Activated naive CD8-positive, alpha-beta T cell (primary cell): ENCODE data around the gene RRP1B.

Experiments used
- H3K27ac Mint-ChIP-seq: one replicate; pipeline ENCODE4 v1.8.0; 2021; ENCODE audit warnings: mixed read lengths
- H3K27me3 Mint-ChIP-seq: one replicate; pipeline ENCODE4 v1.8.0; 2021; ENCODE audit warnings: mixed read lengths
- H3K36me3 Mint-ChIP-seq: one replicate; pipeline ENCODE4 v1.8.0; 2021; ENCODE audit warnings: mixed read lengths
- H3K4me1 Mint-ChIP-seq: one replicate; pipeline ENCODE4 v1.8.0; 2021; ENCODE audit warnings: low read depth, mixed read lengths
- H3K4me3 Mint-ChIP-seq: one replicate; pipeline ENCODE4 v1.8.0; 2021; ENCODE audit warnings: mild to moderate bottlenecking, mixed read lengths
- H3K9me3 Mint-ChIP-seq: one replicate; pipeline ENCODE4 v1.8.0; 2021; ENCODE audit warnings: low read depth, mixed read lengths

Gene RRP1B

GRCh38 chr21:43653626-43654025 lies 5.7 kb upstream of the RRP1B start:
- Mint-ChIP-seq H3K4me3 (no peak overlapping the region), H3K4me1 (peaks cover 5% of the 10 kb centered on the region), H3K36me3 (no peaks in the 10 kb centered on the region), H3K27ac (no peak overlapping the region), H3K27me3 (no peaks in the 10 kb centered on the region), H3K9me3 (no peaks in the 10 kb centered on the region)

DNA sequence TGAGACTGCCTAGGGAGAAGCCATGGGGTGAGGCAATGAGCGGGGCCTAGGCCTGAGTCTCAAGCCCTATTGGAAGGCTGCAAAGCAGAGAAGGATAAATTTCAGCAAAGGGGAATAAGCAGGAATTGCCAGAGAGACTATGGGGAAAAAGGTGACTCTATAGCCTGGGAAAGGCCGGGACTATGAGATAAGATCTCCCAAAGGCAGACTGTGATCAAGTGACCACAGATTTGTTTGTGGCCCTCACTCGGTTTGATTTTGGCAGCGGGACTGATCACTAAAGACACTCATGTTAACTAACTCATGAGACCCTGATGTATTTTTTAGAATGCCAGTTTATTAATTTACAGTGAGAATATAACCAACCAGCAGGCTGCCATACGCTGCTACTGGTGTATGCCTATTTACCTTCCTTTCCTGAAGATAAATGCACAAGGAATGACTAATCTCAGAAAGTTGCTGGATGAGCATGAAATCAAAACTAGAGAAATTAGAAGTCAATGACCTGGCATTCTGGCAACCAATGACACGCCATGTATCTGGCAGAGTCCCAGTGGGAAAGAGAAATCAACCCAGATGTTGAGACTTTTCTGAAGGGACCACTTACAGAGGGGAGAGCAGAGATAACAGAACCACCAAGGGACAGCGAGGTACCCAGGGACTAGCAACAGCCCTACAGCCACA lies 4.4 kb upstream of the RRP1B start:
- Mint-ChIP-seq H3K27ac (no peak overlapping the region), H3K4me1 (peaks cover 8% of the 10 kb centered on the region), H3K27me3 (no peaks in the 10 kb centered on the region), H3K4me3 (no peak overlapping the region), H3K9me3 (no peaks in the 10 kb centered on the region), H3K36me3 (no peaks in the 10 kb centered on the region)

DNA sequence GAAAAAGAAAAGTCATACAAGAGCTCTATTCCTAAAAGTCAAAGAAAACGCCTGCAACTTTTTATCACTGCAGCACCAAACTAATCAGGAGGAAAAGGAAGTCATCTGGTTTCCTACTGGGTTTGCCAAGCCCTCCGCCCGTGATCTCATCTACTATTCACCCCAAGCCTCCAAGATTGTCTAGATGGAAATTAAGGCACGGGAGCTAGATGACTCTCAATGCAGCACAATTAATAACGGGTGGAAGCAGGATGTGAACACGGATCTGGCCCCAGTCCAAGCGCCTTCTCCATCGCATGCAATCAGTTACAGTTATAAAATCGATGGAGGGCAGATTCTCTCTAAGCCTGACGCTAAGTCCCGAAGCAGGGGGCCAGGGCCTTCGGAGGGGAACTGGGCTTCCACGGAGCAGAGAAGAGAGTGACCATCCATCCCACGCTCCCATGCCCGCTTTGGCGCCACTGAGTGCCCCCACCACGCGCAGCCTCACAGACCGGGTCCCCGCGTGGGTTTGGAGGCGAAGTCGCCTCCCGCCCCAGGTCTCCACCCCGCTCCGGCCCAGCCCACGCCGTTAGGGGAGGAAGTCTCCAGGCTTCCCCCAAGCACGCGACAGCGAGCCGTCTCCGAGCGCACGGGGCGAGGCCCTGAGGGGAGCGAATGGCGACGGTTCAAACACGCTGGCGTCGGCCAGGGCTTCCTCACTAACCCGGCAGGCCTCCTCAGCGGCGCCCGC lies 1.8 kb upstream of the RRP1B start:
- H3K4me1 Mint-ChIP-seq, result peaks cover 31% of the 10 kb centered on the region

GRCh38 chr21:43658088-43658741 lies 1.1 kb upstream of the RRP1B start:
- Mint-ChIP-seq H3K27ac (peak overlapping the region; percentile 92), H3K9me3 (no peaks in the 10 kb centered on the region), H3K36me3 (peaks cover 6% of the 10 kb centered on the region), H3K4me1 (peaks cover 38% of the 10 kb centered on the region), H3K4me3 (no peak overlapping the region), H3K27me3 (no peaks in the 10 kb centered on the region)

More for the DNA sequence above, 1.8 kb upstream of the RRP1B start:
- Mint-ChIP-seq H3K27me3 (no peaks in the 10 kb centered on the region), H3K4me3 (peak overlapping the region; percentile 30), H3K36me3 (peaks cover 6% of the 10 kb centered on the region), H3K27ac (peak overlapping the region; percentile 16), H3K9me3 (no peaks in the 10 kb centered on the region)

DNA sequence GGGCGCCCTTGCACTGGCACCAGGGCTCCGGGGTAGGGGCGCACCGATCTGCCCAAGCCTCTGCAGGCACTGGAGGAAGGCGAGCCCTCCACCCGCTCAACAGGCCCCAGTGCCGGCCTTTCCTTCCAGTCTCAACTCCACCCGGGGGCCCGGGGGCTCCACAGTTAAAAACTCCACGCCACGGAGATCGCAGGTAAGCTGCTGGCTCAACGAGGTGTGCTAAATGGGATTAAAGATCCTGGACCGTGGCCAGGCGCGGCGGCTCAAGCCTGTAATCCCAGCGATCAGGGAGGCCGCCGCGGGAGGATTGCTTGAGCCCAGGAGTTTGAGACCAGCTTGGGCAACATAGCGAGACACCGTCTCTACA lies 608 bp upstream of the RRP1B start:
- H3K4me3 Mint-ChIP-seq, result peak overlapping the region; percentile 81
- peaks cover 40% of the 10 kb centered on the region for H3K4me1 Mint-ChIP-seq
- no peaks in the 10 kb centered on the region for H3K27me3 Mint-ChIP-seq
- H3K9me3 Mint-ChIP-seq, result no peaks in the 10 kb centered on the region
- H3K27ac Mint-ChIP-seq, result peak overlapping the region; percentile 92
- H3K36me3 Mint-ChIP-seq, result peaks cover 6% of the 10 kb centered on the region

DNA sequence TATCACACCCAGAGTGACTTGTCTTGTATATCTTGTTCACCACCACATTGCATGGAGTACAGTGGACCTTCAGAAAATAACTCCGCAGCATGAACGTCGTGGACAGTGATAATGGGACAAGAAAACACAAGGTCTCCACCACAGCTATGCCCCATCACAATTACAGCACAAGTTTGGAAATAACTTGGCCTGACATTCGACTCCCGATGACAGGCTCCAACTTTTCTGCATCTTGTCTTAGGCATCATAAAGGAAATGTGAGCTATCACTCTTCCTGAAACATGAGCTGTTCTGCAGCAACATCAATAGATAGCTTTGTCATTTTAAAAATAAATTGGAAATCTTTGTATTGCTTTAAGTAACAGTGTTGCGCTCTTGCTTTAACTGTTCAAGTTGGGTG lies 2.9 kb downstream of the RRP1B start:
- peaks cover 16% of the 10 kb centered on the region for H3K36me3 Mint-ChIP-seq

DNA sequence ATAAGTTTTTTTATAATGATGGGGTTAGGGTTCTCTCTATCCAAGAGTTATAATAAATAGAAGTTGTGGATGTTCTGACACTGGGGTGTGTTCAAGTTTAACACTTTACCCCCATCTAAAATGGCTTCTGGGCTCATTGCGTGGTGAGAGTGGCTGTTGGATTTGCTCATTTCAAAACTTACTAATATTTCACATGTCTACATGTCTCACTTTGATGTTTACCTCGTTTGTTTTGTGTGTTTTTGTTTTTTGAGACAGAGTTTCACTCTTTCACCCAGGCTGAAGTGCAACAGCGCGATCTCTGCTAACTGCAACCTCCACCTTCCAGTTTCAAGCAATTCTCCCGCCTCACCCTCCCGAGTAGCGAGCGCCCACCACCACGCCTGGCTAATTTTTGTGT lies 3.7 kb downstream of the RRP1B start:
- H3K27ac Mint-ChIP-seq, result peak overlapping the region; percentile 61
- no peaks in the 10 kb centered on the region for H3K9me3 Mint-ChIP-seq
- H3K36me3 Mint-ChIP-seq, result peaks cover 16% of the 10 kb centered on the region

More for the DNA sequence above, 2.9 kb downstream of the RRP1B start:
- peak overlapping the region; percentile 99 for H3K4me3 Mint-ChIP-seq
- no peaks in the 10 kb centered on the region for H3K27me3 Mint-ChIP-seq
- no peaks in the 10 kb centered on the region for H3K9me3 Mint-ChIP-seq
- H3K4me1 Mint-ChIP-seq, result peaks cover 61% of the 10 kb centered on the region
- H3K27ac Mint-ChIP-seq, result no peak overlapping the region

DNA sequence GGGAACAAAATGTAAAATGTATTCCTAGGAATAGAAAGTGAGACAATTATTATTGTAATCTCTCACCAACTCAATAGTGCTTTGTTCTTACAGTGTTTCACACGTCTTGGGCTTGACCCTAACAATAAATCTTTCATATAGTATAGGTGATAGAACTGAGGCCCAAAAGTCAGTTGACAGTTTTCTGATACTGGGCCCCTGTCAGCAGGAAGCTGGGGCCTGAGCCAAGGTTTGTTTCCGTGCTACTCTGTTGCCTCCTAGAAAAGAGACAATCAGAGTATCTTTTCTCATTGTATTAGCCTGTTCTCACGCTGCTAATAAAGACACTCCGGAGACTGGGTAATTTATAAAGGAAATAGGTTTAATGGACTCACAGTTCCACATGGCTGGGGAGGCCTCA lies 5.0 kb downstream of the RRP1B start:
- H3K4me3 Mint-ChIP-seq, result no peak overlapping the region
- H3K36me3 Mint-ChIP-seq, result peaks cover 16% of the 10 kb centered on the region
- no peak overlapping the region for H3K27ac Mint-ChIP-seq
- H3K9me3 Mint-ChIP-seq, result no peaks in the 10 kb centered on the region
- no peaks in the 10 kb centered on the region for H3K27me3 Mint-ChIP-seq
- H3K4me1 Mint-ChIP-seq, result peaks cover 62% of the 10 kb centered on the region

More for the DNA sequence above, 3.7 kb downstream of the RRP1B start:
- Mint-ChIP-seq H3K4me1 (peaks cover 63% of the 10 kb centered on the region), H3K27me3 (no peaks in the 10 kb centered on the region), H3K4me3 (peak overlapping the region; percentile 17)

DNA sequence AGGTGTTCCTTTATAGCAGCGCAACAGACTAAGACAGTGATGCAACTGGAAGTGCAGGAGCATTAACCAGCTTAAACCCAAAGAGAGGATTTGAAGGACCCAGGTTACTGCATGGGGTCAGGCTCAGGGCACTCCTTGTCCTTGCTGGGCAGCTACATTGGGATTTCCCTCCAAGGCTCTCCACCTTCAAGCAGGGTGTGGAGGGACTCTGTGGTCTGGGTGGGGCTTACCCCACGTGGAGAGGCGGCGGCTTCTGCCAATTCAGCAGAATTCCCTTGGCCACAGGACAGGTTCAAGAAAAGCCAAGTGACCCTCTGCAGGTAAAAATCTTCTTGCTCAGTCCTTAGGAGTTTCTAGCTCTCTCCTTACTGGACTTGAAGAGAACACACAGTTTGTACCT lies 6.5 kb downstream of the RRP1B start:
- H3K4me1 Mint-ChIP-seq, result peaks cover 61% of the 10 kb centered on the region
- H3K27ac Mint-ChIP-seq, result peak overlapping the region; percentile 28
- no peaks in the 10 kb centered on the region for H3K27me3 Mint-ChIP-seq
- no peaks in the 10 kb centered on the region for H3K9me3 Mint-ChIP-seq
- peaks cover 16% of the 10 kb centered on the region for H3K36me3 Mint-ChIP-seq
- peak overlapping the region; percentile 25 for H3K4me3 Mint-ChIP-seq

DNA sequence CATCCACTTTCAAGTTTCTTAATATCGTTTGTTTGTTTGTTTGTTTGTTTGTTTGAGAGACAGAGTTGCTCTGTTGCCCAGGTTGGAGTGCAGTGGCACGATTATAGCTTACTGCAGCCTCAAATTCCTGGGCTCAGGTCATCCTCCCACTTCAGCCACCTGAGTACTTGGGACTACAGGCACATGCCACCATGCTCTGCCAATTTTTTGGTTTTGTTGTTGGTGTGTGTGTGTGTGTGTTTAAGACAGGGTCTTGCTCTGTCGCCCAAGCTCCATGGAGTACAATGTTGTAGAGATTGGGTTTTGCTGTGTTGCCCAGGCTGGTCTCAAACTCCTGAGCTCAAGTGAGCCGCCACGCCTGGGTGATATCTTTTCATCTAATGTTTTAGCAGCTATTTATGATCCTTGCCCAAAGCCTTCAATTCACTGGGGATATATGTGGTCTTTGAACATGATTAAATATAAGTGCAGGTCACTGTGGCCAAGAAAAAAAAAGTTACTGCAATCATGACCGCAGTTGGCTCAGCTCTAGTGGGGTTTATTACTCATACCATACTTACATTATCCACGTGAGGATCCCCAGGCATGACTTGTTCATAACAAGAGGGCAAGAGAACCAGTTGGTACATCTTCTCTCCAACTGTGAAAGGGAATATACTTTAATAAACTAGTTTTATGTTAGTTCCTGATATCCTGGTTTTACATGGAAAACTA lies 8.0 kb downstream of the RRP1B start:
- H3K4me1 Mint-ChIP-seq, result peaks cover 47% of the 10 kb centered on the region
- H3K27me3 Mint-ChIP-seq, result no peaks in the 10 kb centered on the region
- peaks cover 10% of the 10 kb centered on the region for H3K36me3 Mint-ChIP-seq
- H3K9me3 Mint-ChIP-seq, result no peaks in the 10 kb centered on the region
- H3K27ac Mint-ChIP-seq, result peak overlapping the region; percentile 76
- H3K4me3 Mint-ChIP-seq, result peak overlapping the region; percentile 20

GRCh38 chr21:43669828-43670605 lies 10.7 kb downstream of the RRP1B start:
- no peaks in the 10 kb centered on the region for H3K27me3 Mint-ChIP-seq
- no peak overlapping the region for H3K4me3 Mint-ChIP-seq
- H3K36me3 Mint-ChIP-seq, result peaks cover 5% of the 10 kb centered on the region
- H3K27ac Mint-ChIP-seq, result no peak overlapping the region
- no peaks in the 10 kb centered on the region for H3K9me3 Mint-ChIP-seq
- peaks cover 26% of the 10 kb centered on the region for H3K4me1 Mint-ChIP-seq

DNA sequence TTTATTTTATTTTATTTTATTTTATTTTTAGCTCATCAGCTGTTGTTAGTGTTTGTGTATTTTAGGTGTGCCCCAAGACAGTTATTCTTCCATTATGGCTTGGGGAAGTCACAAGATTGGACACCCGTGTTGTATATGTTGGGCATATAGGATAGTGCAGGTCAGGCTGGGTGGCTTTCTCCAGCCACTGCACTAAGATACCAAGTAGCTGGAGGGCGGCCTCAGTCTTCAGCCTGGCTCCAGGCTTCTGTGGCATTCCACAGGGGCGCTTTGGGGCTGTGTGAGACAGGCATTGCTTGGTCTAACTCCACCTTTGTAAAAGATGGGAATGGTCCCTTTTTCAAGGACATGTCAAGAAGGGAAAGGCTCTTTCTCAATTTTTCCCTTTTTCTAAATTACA lies 16.5 kb downstream of the RRP1B start:
- H3K27ac Mint-ChIP-seq, result no peak overlapping the region
- H3K36me3 Mint-ChIP-seq, result peaks cover 8% of the 10 kb centered on the region

DNA sequence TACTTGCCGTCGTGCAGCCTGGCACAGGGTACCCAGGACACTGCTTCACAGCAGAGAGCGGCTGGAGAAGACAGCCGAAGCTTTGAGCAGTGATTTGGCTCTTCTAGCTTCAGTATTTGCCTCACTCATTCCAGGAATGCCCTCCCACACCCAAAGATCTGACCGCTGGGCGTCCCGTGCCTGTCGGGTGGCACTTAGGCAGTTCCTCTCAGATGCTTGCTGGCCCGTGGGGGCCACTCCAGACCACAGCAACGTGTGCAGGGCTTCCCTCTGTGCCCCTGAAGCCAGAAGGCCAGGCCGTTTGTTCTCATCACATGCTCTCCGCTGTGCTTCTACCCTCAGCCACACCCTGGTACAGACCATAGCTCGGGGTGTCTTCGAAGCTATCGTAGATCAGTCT lies 17.0 kb downstream of the RRP1B start:
- H3K36me3 Mint-ChIP-seq, result peaks cover 8% of the 10 kb centered on the region
- no peak overlapping the region for H3K27ac Mint-ChIP-seq
- H3K27me3 Mint-ChIP-seq, result no peaks in the 10 kb centered on the region
- no peak overlapping the region for H3K4me3 Mint-ChIP-seq
- no peaks in the 10 kb centered on the region for H3K9me3 Mint-ChIP-seq
- H3K4me1 Mint-ChIP-seq, result peaks cover 8% of the 10 kb centered on the region

More for the DNA sequence above, 16.5 kb downstream of the RRP1B start:
- H3K4me3 Mint-ChIP-seq, result no peak overlapping the region
- H3K4me1 Mint-ChIP-seq, result peaks cover 8% of the 10 kb centered on the region
- H3K9me3 Mint-ChIP-seq, result no peaks in the 10 kb centered on the region
- H3K27me3 Mint-ChIP-seq, result no peaks in the 10 kb centered on the region

DNA sequence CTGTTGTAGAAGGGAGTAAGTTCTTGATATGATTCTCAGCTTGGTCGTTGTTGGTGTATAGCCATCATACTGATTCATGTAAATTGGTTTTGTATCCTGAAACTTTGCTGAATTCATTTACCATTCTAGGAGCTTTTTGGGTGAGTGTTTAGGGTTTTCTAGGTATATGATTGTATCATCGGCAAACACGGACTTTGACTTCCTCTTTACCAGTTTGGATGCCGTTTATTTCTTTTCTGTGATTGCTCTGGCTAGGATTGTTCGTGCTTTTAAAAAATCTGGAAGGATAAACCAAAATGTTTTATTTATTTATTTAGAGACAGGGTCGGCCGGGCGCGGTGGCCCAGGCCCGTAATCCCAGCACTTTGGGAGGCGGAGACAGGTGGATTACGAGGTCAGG lies 20.6 kb downstream of the RRP1B start:
- no peak overlapping the region for H3K4me3 Mint-ChIP-seq
- H3K27me3 Mint-ChIP-seq, result no peaks in the 10 kb centered on the region
- H3K4me1 Mint-ChIP-seq, result peaks cover 8% of the 10 kb centered on the region
- no peaks in the 10 kb centered on the region for H3K9me3 Mint-ChIP-seq
- H3K36me3 Mint-ChIP-seq, result peaks cover 8% of the 10 kb centered on the region
- no peak overlapping the region for H3K27ac Mint-ChIP-seq
